ENCODE results near the gene MBNL3. TPM values are rescaled to one million over a fixed set of nuclear protein-coding genes. Genes with fewer than 3 reads are reported as not detected.

The MBNL3 gene
- total and polyA plus RNA-seq, 9 of the 15 experiments (the other 6 are each of a cell fraction or from before 2014, with no cell fraction given), result under 0.01 to 0.25 (median 0.16) TPM

DNA sequence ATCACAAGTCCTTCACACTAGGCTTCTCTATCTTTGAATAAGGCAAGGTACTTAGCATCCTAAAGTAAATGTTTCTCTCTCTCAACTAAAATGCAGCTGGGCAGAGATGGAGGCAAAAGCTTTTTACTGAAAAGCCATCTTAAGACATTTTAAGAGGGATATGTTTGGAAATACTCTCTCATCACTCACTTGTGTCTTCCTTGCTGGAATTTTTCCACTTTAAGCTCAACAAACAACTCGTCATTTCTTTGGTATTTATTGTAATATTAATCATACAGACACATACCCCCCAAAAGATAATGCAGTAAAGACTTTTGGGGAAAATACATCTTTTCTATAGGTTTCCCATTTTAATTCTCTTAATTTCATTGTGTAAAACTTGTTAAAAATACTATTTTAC, 16.4 kb downstream of the MBNL3 start:
- H3K9ac ChIP-seq (ENCODE audit: insufficient read depth in 1 of 2, low read depth in 2 of 2, low read length in 2 of 2), result no peak overlapping the region
- ATAC-seq (no peak), FAIRE-seq (no peak), DNase-seq (ENCODE audit: extremely low read depth in 1 of 4, low spot score in 3 of 4) (no peak)
- no peaks in the 10 kb centered on the region for H3K9me1 ChIP-seq (ENCODE audit: control insufficient read depth, insufficient read depth, low read length)
- ChIA-PET CTCF (ENCODE audit: low intra/inter-chr PET ratio) (no interaction called here), POLR2A (interaction anchor here (0.7 kb wide), 1 partner anchor 248 kb away, joined by 3 read pairs; no protein-coding TSS in a partner anchor)
- no peaks in the 10 kb centered on the region for H4K20me1 ChIP-seq (replicated peaks; ENCODE audit: control insufficient read depth, insufficient read depth, low read length)
- no peaks in the 10 kb centered on the region for H3K36me3 ChIP-seq (ENCODE audit: control insufficient read depth, insufficient read depth, low read length)
- H3K9me3 ChIP-seq (replicated peaks; ENCODE audit: control insufficient read depth, insufficient read depth, low read depth, low read length), result no peaks in the 10 kb centered on the region
- H2AFZ ChIP-seq (ENCODE audit: low read depth, low read length), result no peak overlapping the region
- no peaks in the 10 kb centered on the region for H3K4me1 ChIP-seq (replicated peaks in 1 of 2; ENCODE audit: control insufficient read depth in 2 of 2, insufficient read depth in 2 of 2, low read length in 2 of 2)
- H3K4me3 ChIP-seq, result no peak overlapping the region
- no peaks in the 10 kb centered on the region for H3K79me2 ChIP-seq (ENCODE audit: control insufficient read depth, insufficient read depth, low read length)
- in situ Hi-C loops (cut with MboI) (loop anchor here (25.0 kb wide), 1 partner anchor 635 kb away; no protein-coding TSS in a partner anchor), intact Hi-C loops (cut with micrococcal nuclease) (loop anchor here (5.0 kb wide), 1 partner anchor 255 kb away; the partner anchor contains the start of gene RAP2C)
- H3K4me2 ChIP-seq (ENCODE audit: insufficient read depth, low read length), result no peak overlapping the region
- no peaks in the 10 kb centered on the region for H3K27me3 ChIP-seq (ENCODE audit: control insufficient read depth in 2 of 2, insufficient read depth in 2 of 2, low read length in 2 of 2)
- TF ChIP-seq ILF3 (IDR thresholded peaks at IDR 0.05; ENCODE audit: borderline replicate concordance) (no peak), RUNX1 (IDR thresholded peaks at IDR 0.05; ENCODE audit: low read depth) (no peak), RBM14 (IDR thresholded peaks at IDR 0.05; ENCODE audit: borderline replicate concordance, insufficient read depth, low read depth, low read length) (no peak), NELFE (IDR thresholded peaks at IDR 0.05; ENCODE audit: insufficient read depth, insufficient read length) (no peak), TAL1 (IDR thresholded peaks at IDR 0.05) (no peak)
- TF ChIP-seq, protein P1, sequence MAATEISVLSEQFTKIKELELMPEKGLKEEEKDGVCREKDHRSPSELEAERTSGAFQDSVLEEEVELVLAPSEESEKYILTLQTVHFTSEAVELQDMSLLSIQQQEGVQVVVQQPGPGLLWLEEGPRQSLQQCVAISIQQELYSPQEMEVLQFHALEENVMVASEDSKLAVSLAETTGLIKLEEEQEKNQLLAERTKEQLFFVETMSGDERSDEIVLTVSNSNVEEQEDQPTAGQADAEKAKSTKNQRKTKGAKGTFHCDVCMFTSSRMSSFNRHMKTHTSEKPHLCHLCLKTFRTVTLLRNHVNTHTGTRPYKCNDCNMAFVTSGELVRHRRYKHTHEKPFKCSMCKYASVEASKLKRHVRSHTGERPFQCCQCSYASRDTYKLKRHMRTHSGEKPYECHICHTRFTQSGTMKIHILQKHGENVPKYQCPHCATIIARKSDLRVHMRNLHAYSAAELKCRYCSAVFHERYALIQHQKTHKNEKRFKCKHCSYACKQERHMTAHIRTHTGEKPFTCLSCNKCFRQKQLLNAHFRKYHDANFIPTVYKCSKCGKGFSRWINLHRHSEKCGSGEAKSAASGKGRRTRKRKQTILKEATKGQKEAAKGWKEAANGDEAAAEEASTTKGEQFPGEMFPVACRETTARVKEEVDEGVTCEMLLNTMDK (IDR thresholded peaks at IDR 0.05; ENCODE audit: borderline replicate concordance, insufficient read depth, low read depth, low read length, poor library complexity, severe bottlenecking), result no peak
- TF ChIP-seq, protein P2, sequence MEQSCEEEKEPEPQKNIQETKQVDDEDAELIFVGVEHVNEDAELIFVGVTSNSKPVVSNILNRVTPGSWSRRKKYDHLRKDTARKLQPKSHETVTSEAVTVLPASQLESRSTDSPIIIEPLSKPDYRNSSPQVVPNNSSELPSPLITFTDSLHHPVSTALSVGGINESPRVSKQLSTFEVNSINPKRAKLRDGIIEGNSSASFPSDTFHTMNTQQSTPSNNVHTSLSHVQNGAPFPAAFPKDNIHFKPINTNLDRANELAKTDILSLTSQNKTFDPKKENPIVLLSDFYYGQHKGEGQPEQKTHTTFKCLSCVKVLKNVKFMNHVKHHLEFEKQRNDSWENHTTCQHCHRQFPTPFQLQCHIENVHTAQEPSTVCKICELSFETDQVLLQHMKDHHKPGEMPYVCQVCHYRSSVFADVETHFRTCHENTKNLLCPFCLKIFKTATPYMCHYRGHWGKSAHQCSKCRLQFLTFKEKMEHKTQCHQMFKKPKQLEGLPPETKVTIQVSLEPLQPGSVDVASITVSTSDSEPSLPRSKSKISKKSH (CRISPR knock-in tag; IDR thresholded peaks at IDR 0.05), result no peak
- 0% methylated on average over 1 of the region's 1 CpG for WGBS (ENCODE audit: insufficient coverage, low coverage, missing lambda C conversion rate)
- H3K27ac ChIP-seq (ENCODE audit: extremely low read depth, low read depth, low read length), result no peak overlapping the region
- BruUV-seq (replicated peaks), result no TSS peak
